GM12801 (cell line): ENCODE data around the gene FAM222A.

Experiments
- CTCF ChIP-seq: IDR thresholded peaks from one replicate; pipeline ENCODE4 v1.5.1; 2011; ENCODE audit warnings: control low read depth; ENCODE audit not compliant: insufficient read length; ENCODE audit errors: extremely low read depth

FAM222A gene

GRCh38 chr12:109783135-109783964, 69.7 kb downstream of the FAM222A start:
- TF ChIP-seq CTCF: no peak

- TF ChIP-seq CTCF: no peak
Observed at GRCh38 chr12:109783965-109784244, 70.3 kb downstream of the FAM222A start.

- no peak for TF ChIP-seq CTCF
Observed at GRCh38 chr12:109785854-109786253, 72.2 kb downstream of the FAM222A start.

- no peak for TF ChIP-seq CTCF
Observed at GRCh38 chr12:109786799-109787198, 73.2 kb downstream of the FAM222A start.

GRCh38 chr12:109789526-109790048, 76.0 kb downstream of the FAM222A start:
- TF ChIP-seq CTCF: no peak

- TF ChIP-seq CTCF: no peak
Observed at GRCh38 chr12:109792992-109793391, 79.4 kb downstream of the FAM222A start.

GRCh38 chr12:109793411-109793810, 79.8 kb downstream of the FAM222A start:
- TF ChIP-seq CTCF: no peak
